NCI-H524 (cell line): ENCODE results near the gene SCAMP2.
"Not testable (repeated sequence)": the region's sequence is repeated elsewhere in the genome, so short reads cannot be mapped to it uniquely, and the experiment has no call there.

Experiments used
- DNase-seq, 2 experiments: peaks; one replicate each; lab custom pipeline; 2025; lab: John Stamatoyannopoulos, UW

Gene SCAMP2

GRCh38 chr15:74873036-74873755 lies at the start of gene SCAMP2:
TSS of gene SCAMP2 (minus strand) at chr15:74873365. CDS start at chr15:74873255, 110 bp downstream.
- peak; percentile 93 to 95 for DNase-seq

- no peak for DNase-seq
Observed at GRCh38 chr15:74920456-74920855, 47.3 kb upstream of the SCAMP2 start.

- DNase-seq, result no peak
Observed at GRCh38 chr15:74917676-74918075, 44.5 kb upstream of the SCAMP2 start.

GRCh38 chr15:74913799-74914198 lies 40.6 kb upstream of the SCAMP2 start:
- not testable (repeated sequence) for DNase-seq

- no peak for DNase-seq
Observed at GRCh38 chr15:74913041-74913440, 39.9 kb upstream of the SCAMP2 start.

- no peak for DNase-seq
Observed at GRCh38 chr15:74908635-74909034, 35.5 kb upstream of the SCAMP2 start.

- peak in 1 of 2 experiments; percentile 54 for DNase-seq
Observed at GRCh38 chr15:74907163-74907870, 34.2 kb upstream of the SCAMP2 start.

- peak; percentile 73 to 90 for DNase-seq
Observed at GRCh38 chr15:74906450-74907162, 33.4 kb upstream of the SCAMP2 start, which contains the start of gene FAM219B. TSS of gene FAM219B (minus strand) at chr15:74906851. CDS start at chr15:74906800, 51 bp downstream.

- peak; percentile 50 to 69 for DNase-seq
Observed at GRCh38 chr15:74906067-74906449, 32.9 kb upstream of the SCAMP2 start.

GRCh38 chr15:74904190-74904805 lies 31.1 kb upstream of the SCAMP2 start:
- DNase-seq, result no peak

GRCh38 chr15:74903676-74904075 lies 30.5 kb upstream of the SCAMP2 start:
- DNase-seq, result no peak

- no peak for DNase-seq
Observed at GRCh38 chr15:74902295-74903075, 29.3 kb upstream of the SCAMP2 start.

- peak; percentile 23 to 51 for DNase-seq
Observed at GRCh38 chr15:74901612-74902063, 28.5 kb upstream of the SCAMP2 start.

- no peak for DNase-seq
Observed at GRCh38 chr15:74897300-74897701, 24.1 kb upstream of the SCAMP2 start.

- no peak for DNase-seq
Observed at GRCh38 chr15:74896316-74896715, 23.2 kb upstream of the SCAMP2 start.

- DNase-seq, result no peak
Observed at GRCh38 chr15:74895830-74896229, 22.7 kb upstream of the SCAMP2 start.

GRCh38 chr15:74894383-74894782 lies 21.2 kb upstream of the SCAMP2 start:
- DNase-seq, result not testable (repeated sequence)

GRCh38 chr15:74893627-74894026 lies 20.5 kb upstream of the SCAMP2 start:
- DNase-seq, result no peak

GRCh38 chr15:74892931-74893330 lies 19.8 kb upstream of the SCAMP2 start:
- DNase-seq, result no peak

GRCh38 chr15:74892313-74892712 lies 19.1 kb upstream of the SCAMP2 start:
- no peak for DNase-seq

GRCh38 chr15:74891469-74891868 lies 18.3 kb upstream of the SCAMP2 start:
- no peak for DNase-seq

- DNase-seq, result no peak
Observed at GRCh38 chr15:74890665-74890960, 17.4 kb upstream of the SCAMP2 start.
